ENCODE measurements around the gene LY6G6F. TPM values are rescaled to one million over a fixed set of nuclear protein-coding genes. Genes with fewer than 3 reads are reported as not detected.
A peak's percentile ranks its signal among the peaks of the same experiment; 100 is the strongest.

Gene LY6G6F
- total and polyA plus RNA-seq, 2 of the 13 experiments (the other 11 are each of a cell fraction or from before 2014, with no cell fraction given), result not detected

- TF ChIP-seq ZXDC (CRISPR knock-in tag; IDR thresholded peaks at IDR 0.05) (no peak; the same call in 1 of the 2 replicates), ZNF292 (CRISPR knock-in tag; IDR thresholded peaks at IDR 0.05; ENCODE audit: borderline replicate concordance, low read depth) (no peak), ZNF597 (CRISPR knock-in tag; IDR thresholded peaks at IDR 0.05) (peak; percentile 81; the same call in 1 of the 2 replicates), CBX2 (IDR thresholded peaks at IDR 0.05; ENCODE audit: low read depth, low read length) (no peak), CBX2 (CRISPR knock-in tag; IDR thresholded peaks at IDR 0.05; ENCODE audit: low read depth) (no peak), NCOA1 (CRISPR knock-in tag; IDR thresholded peaks at IDR 0.05) (no peak), ZNF350 (CRISPR knock-in tag; IDR thresholded peaks at IDR 0.05; ENCODE audit: borderline replicate concordance, low read depth) (peak; percentile 24), KDM2A (CRISPR knock-in tag; IDR thresholded peaks at IDR 0.05; ENCODE audit: borderline replicate concordance, low read depth) (peak; percentile 100), PITX1 (CRISPR knock-in tag; IDR thresholded peaks at IDR 0.05) (no peak), YEATS4 (CRISPR knock-in tag; IDR thresholded peaks at IDR 0.05; ENCODE audit: borderline replicate concordance) (peak; percentile 91), CAMTA2 (CRISPR knock-in tag; IDR thresholded peaks at IDR 0.05; ENCODE audit: borderline replicate concordance) (peak; percentile 97; the same call in 1 of the 2 replicates), TRAFD1 (CRISPR knock-in tag; IDR thresholded peaks at IDR 0.05; ENCODE audit: borderline replicate concordance) (no peak), ZBTB1 (CRISPR knock-in tag; IDR thresholded peaks at IDR 0.05; ENCODE audit: borderline replicate concordance) (no peak), TAF15 (IDR thresholded peaks at IDR 0.05; ENCODE audit: low read depth, low read length, poor library complexity, severe bottlenecking) (peak; percentile 95), JUND (CRISPR knock-in tag; IDR thresholded peaks at IDR 0.05) (no peak; the same call in 1 of the 2 replicates), ZNF510 (CRISPR knock-in tag; IDR thresholded peaks at IDR 0.05; ENCODE audit: low read depth) (peak; percentile 18; the same call in 1 of the 2 replicates), SSRP1 (CRISPR knock-in tag; IDR thresholded peaks at IDR 0.05) (no peak), POGZ (CRISPR knock-in tag; IDR thresholded peaks at IDR 0.05) (peak; percentile 50), ZBTB43 (CRISPR knock-in tag; conservative IDR thresholded peaks at IDR 0.05) (peak; percentile 85), ZNF225 (CRISPR knock-in tag; IDR thresholded peaks at IDR 0.05) (no peak), XBP1 (CRISPR knock-in tag; IDR thresholded peaks at IDR 0.05) (0 out of 2 replicates have a peak, but pooled peaks have one; percentile 60), KMT2B (CRISPR knock-in tag; IDR thresholded peaks at IDR 0.05) (no peak; the same call in 1 of the 2 replicates), ZNF563 (CRISPR knock-in tag; IDR thresholded peaks at IDR 0.05) (peak; percentile 70)
These were observed 46.0 kb upstream of the LY6G6F start, which contains the start of gene C6orf47 (continued) for GRCh38 chr6:31660381-31661261.
